Coronary artery (tissue), 2 donors: ENCODE measurements around the gene LINS1.

ENCODE experiments used
- DNase-seq: peaks from one replicate; pipeline ENCODE4 v3.0.0-alpha.2; 2017; ENCODE audit warnings: low spot score
- H3K27ac ChIP-seq, 2 donors: fragments of 200-600 bp; sonication (generic); one replicate each; pipeline ENCODE4 v1.5.1; 2016 to 2019
- H3K4me3 ChIP-seq: fragments of 200-600 bp; sonication (generic); 2 replicates; pipeline ENCODE4 v1.5.1; 2016; ENCODE audit warnings: mild to moderate bottlenecking, moderate library complexity
- CTCF ChIP-seq: fragments of 200-600 bp; sonication (generic); IDR thresholded peaks from one replicate; pipeline ENCODE4 v1.5.1; 2019; ENCODE audit warnings: antibody characterized with exemption

The LINS1 gene

GRCh38 chr15:100572362-100572983, 29.5 kb downstream of the LINS1 start:
- no peak for DNase-seq
- H3K4me3 ChIP-seq = no peak overlapping the region
- TF ChIP-seq CTCF = no peak
- H3K27ac ChIP-seq = no peak overlapping the region

GRCh38 chr15:100571592-100572167, 30.3 kb downstream of the LINS1 start:
- DNase-seq = no peak
- H3K27ac ChIP-seq = no peak overlapping the region
- no peak overlapping the region for H3K4me3 ChIP-seq
- TF ChIP-seq CTCF = no peak

GRCh38 chr15:100570735-100571313, 31.2 kb downstream of the LINS1 start:
- no peak overlapping the region for H3K4me3 ChIP-seq
- TF ChIP-seq CTCF = no peak

GRCh38 chr15:100570275-100570674, 31.7 kb downstream of the LINS1 start:
- no peak for DNase-seq
- H3K27ac ChIP-seq = no peak overlapping the region
- no peak for TF ChIP-seq CTCF
- no peak overlapping the region for H3K4me3 ChIP-seq

More at GRCh38 chr15:100570735-100571313, 31.2 kb downstream of the LINS1 start:
- H3K27ac ChIP-seq = no peak overlapping the region
- DNase-seq = no peak

- no peak for DNase-seq
- no peak for TF ChIP-seq CTCF
- H3K27ac ChIP-seq = no peak overlapping the region
- no peak overlapping the region for H3K4me3 ChIP-seq
Observed at GRCh38 chr15:100569391-100569790, 32.6 kb downstream of the LINS1 start.

- Histone ChIP-seq H3K4me3 (no peak overlapping the region), H3K27ac (no peak overlapping the region)
- no peak for DNase-seq
- TF ChIP-seq CTCF = no peak
Observed at GRCh38 chr15:100566850-100567628, 34.9 kb downstream of the LINS1 start.
